Glutamatergic neuron (in vitro differentiated cells): ENCODE results near the gene PPCDC. TPM values are rescaled to one million over a fixed set of nuclear protein-coding genes. Genes with fewer than 3 reads are reported as not detected.
"Not testable (repeated sequence)": the region's sequence is repeated elsewhere in the genome, so short reads cannot be mapped to it uniquely, and the experiment has no call there.

ENCODE experiments used
- DNase-seq: peaks from one replicate; pipeline ENCODE4 v3.0.0; 2022
- H3K27ac Mint-ChIP-seq: one replicate; pipeline ENCODE4 v1.8.0; 2020; ENCODE audit warnings: mild to moderate bottlenecking, mixed read lengths, inconsistent platforms; ENCODE audit not compliant: unreplicated experiment
- H3K27me3 Mint-ChIP-seq: one replicate; pipeline ENCODE4 v1.8.0; 2020; ENCODE audit warnings: mild to moderate bottlenecking, moderate library complexity, mixed read lengths, inconsistent platforms; ENCODE audit not compliant: unreplicated experiment
- H3K36me3 Mint-ChIP-seq: one replicate; pipeline ENCODE4 v1.8.0; 2020; ENCODE audit warnings: mild to moderate bottlenecking, mixed read lengths, inconsistent platforms; ENCODE audit not compliant: unreplicated experiment
- H3K4me1 Mint-ChIP-seq: one replicate; pipeline ENCODE4 v1.8.0; 2020; ENCODE audit warnings: mild to moderate bottlenecking, low read depth, mixed read lengths, inconsistent platforms; ENCODE audit not compliant: unreplicated experiment
- H3K4me3 Mint-ChIP-seq: one replicate; pipeline ENCODE4 v1.8.0; 2020; ENCODE audit warnings: mild to moderate bottlenecking, mixed read lengths, inconsistent platforms; ENCODE audit not compliant: unreplicated experiment
- H3K9me3 Mint-ChIP-seq: one replicate; pipeline ENCODE4 v1.8.0; 2020; ENCODE audit warnings: mild to moderate bottlenecking, moderate library complexity, mixed read lengths, inconsistent platforms; ENCODE audit not compliant: unreplicated experiment
- total RNA-seq: library from RNA; stranded (reverse); fragmentation: NEBNext Ultra II Directional; extraction: Animal tissue kit (Norgen Biotek cat#: 25700); gene quantifications from one replicate; pipeline ENCODE4 v1.2.1, GENCODE V29; 2021; ENCODE audit not compliant: unreplicated experiment
- TF ChIP-seq, protein P1 (sequence below): fragments of 200-600 bp; sonication (generic); IDR thresholded peaks from one replicate; pipeline ENCODE4 v1.5.0; 2021; ENCODE audit not compliant: partially characterized antibody, unreplicated experiment

Gene PPCDC
- total RNA-seq, 1 donor from 2014 or later: 12.7 TPM

DNA sequence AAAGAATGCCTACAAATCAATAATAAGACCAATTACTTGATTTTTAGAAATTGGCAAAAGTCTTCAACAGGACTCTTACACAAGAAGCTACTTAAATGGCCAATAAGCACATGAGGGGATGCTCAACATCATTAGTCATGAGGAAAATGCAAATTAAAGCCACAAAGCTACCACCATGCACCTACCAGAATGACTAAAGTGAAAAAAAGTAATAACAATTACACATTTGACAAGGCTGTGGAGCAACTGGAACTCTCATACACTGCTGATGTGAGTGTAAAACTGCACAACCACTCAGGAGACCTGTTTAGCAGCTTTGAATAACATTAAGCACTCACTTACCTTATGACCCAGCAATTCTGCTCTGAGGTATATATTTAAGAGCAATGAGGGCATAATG lies 68.4 kb downstream of the PPCDC start:
- TF ChIP-seq, protein P1, sequence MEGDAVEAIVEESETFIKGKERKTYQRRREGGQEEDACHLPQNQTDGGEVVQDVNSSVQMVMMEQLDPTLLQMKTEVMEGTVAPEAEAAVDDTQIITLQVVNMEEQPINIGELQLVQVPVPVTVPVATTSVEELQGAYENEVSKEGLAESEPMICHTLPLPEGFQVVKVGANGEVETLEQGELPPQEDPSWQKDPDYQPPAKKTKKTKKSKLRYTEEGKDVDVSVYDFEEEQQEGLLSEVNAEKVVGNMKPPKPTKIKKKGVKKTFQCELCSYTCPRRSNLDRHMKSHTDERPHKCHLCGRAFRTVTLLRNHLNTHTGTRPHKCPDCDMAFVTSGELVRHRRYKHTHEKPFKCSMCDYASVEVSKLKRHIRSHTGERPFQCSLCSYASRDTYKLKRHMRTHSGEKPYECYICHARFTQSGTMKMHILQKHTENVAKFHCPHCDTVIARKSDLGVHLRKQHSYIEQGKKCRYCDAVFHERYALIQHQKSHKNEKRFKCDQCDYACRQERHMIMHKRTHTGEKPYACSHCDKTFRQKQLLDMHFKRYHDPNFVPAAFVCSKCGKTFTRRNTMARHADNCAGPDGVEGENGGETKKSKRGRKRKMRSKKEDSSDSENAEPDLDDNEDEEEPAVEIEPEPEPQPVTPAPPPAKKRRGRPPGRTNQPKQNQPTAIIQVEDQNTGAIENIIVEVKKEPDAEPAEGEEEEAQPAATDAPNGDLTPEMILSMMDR: no peak
- no peaks in the 10 kb centered on the region for H3K36me3 Mint-ChIP-seq
- no peak overlapping the region for H3K4me3 Mint-ChIP-seq
- no peaks in the 10 kb centered on the region for H3K4me1 Mint-ChIP-seq
- H3K27me3 Mint-ChIP-seq: peaks cover 4% of the 10 kb centered on the region
- DNase-seq: no peak
- H3K27ac Mint-ChIP-seq: no peak overlapping the region
- H3K9me3 Mint-ChIP-seq: peaks cover 2% of the 10 kb centered on the region

- DNase-seq, H3K36me3 Mint-ChIP-seq, H3K27ac Mint-ChIP-seq, H3K4me1 Mint-ChIP-seq, H3K27me3 Mint-ChIP-seq, H3K4me3 Mint-ChIP-seq, H3K9me3 Mint-ChIP-seq: not testable (repeated sequence)
Observed at GRCh38 chr15:75094961-75095478, 71.6 kb downstream of the PPCDC start.

- H3K4me3 Mint-ChIP-seq: no peak overlapping the region
- no peak overlapping the region for H3K27ac Mint-ChIP-seq
- H3K4me1 Mint-ChIP-seq: no peaks in the 10 kb centered on the region
- H3K9me3 Mint-ChIP-seq: peaks cover 2% of the 10 kb centered on the region
- no peaks in the 10 kb centered on the region for H3K36me3 Mint-ChIP-seq
- TF ChIP-seq, protein P1: no peak
- DNase-seq: no peak
- peaks cover 4% of the 10 kb centered on the region for H3K27me3 Mint-ChIP-seq
Observed at GRCh38 chr15:75095594-75095993, 72.2 kb downstream of the PPCDC start.

- H3K27ac Mint-ChIP-seq: no peak overlapping the region
- DNase-seq: no peak
- no peaks in the 10 kb centered on the region for H3K9me3 Mint-ChIP-seq
- peaks cover 2% of the 10 kb centered on the region for H3K27me3 Mint-ChIP-seq
- TF ChIP-seq, protein P1: no peak
- no peaks in the 10 kb centered on the region for H3K4me1 Mint-ChIP-seq
- H3K36me3 Mint-ChIP-seq: no peaks in the 10 kb centered on the region
- H3K4me3 Mint-ChIP-seq: no peak overlapping the region
Observed at GRCh38 chr15:75097939-75098338, 74.5 kb downstream of the PPCDC start.

GRCh38 chr15:75098404-75098803 lies 75.0 kb downstream of the PPCDC start:
- no peak for DNase-seq

More at GRCh38 chr15:75098404-75098803, 75.0 kb downstream of the PPCDC start:
- Mint-ChIP-seq H3K36me3 (no peaks in the 10 kb centered on the region), H3K4me3 (no peak overlapping the region), H3K27me3 (peaks cover 2% of the 10 kb centered on the region), H3K4me1 (no peaks in the 10 kb centered on the region), H3K27ac (no peak overlapping the region), H3K9me3 (no peaks in the 10 kb centered on the region)
- TF ChIP-seq, protein P1: no peak

Other genes with a start within 250 kb of the PPCDC start
- gene CSK, start 241.5 kb upstream of the PPCDC start, total RNA-seq: 72.6 TPM
- not detected for gene LMAN1L, start 210.8 kb upstream of the PPCDC start, total RNA-seq
- 0.32 TPM for gene CPLX3, start 197.0 kb upstream of the PPCDC start, total RNA-seq
- 46.5 TPM for gene ULK3, start 180.4 kb upstream of the PPCDC start, total RNA-seq
- 35.6 TPM for gene SCAMP2, start 150.2 kb upstream of the PPCDC start, total RNA-seq
- 33.1 TPM for gene MPI, start 133.5 kb upstream of the PPCDC start, total RNA-seq
- 171 TPM for gene FAM219B, start 116.7 kb upstream of the PPCDC start, total RNA-seq
- 219 TPM for gene COX5A, start 85.5 kb upstream of the PPCDC start, total RNA-seq
- 2.3 TPM for gene RPP25, start 66.8 kb upstream of the PPCDC start, total RNA-seq
- 164 TPM for gene SCAMP5, start 28.0 kb upstream of the PPCDC start, total RNA-seq
- 9.0 TPM for gene C15orf39, start 178.3 kb downstream of the PPCDC start, total RNA-seq
- not detected for gene GOLGA6C, start 234.7 kb downstream of the PPCDC start, total RNA-seq